Measurements from ENCODE around the gene CBLB.

- no peak for TF ChIP-seq CTCF (conservative IDR thresholded peaks at IDR 0.05 in 1 of 2, IDR thresholded peaks at IDR 0.05 in 1 of 2; ENCODE audit: low read depth in 1 of 2, low read length in 2 of 2)
- no peak for TF ChIP-seq EZH2 (IDR thresholded peaks at IDR 0.05; ENCODE audit: low read length, missing control alignments)
These were observed 103.5 kb downstream of the CBLB start for GRCh38 chr3:105765308-105765639.
